ENCODE measurements around the gene USP24. TPM values are rescaled to one million over a fixed set of nuclear protein-coding genes. Genes with fewer than 3 reads are reported as not detected.

USP24 gene
- total and polyA plus RNA-seq, 2 donors (not counting 1 experiment from before 2014, with no cell fraction given) = 18.9 to 152 TPM

- H3K4me3 Mint-ChIP-seq = no peak overlapping the region
- Histone ChIP-seq H3K4me2 (replicated peaks; ENCODE audit: low read depth, low read length, poor library complexity, severe bottlenecking) (no peak overlapping the region), H3K36me3 (replicated peaks in 1 of 2; ENCODE audit: control extremely low read depth in 1 of 2, control insufficient read depth in 1 of 2, extremely low read depth in 1 of 2, insufficient read depth in 2 of 2, low read length in 1 of 2) (peaks cover 10 to 92% of the 10 kb centered on the region in 2 experiments), H3K9ac (ENCODE audit: low read length) (no peak overlapping the region), H3K9me3 (ENCODE audit: control extremely low read depth in 1 of 3, control insufficient read depth in 2 of 3, insufficient read depth in 1 of 3, low read length in 2 of 3) (no peaks in the 10 kb centered on the region), H3K27me3 (replicated peaks in 1 of 4; ENCODE audit: control extremely low read depth in 1 of 4, control insufficient read depth in 3 of 4, insufficient read depth in 4 of 4, low read length in 3 of 4) (no peaks in the 10 kb centered on the region), H2AFZ (ENCODE audit: insufficient read depth, low read depth, low read length, poor library complexity, severe bottlenecking) (no peak overlapping the region), H3K4me1 (ENCODE audit: control insufficient read depth in 2 of 2, insufficient read depth in 2 of 2, low read length in 2 of 2) (no peaks in the 10 kb centered on the region), H4K20me1 (ENCODE audit: control insufficient read depth, insufficient read depth, low read length, poor library complexity, severe bottlenecking) (no peaks in the 10 kb centered on the region), H3K79me2 (ENCODE audit: control insufficient read depth, insufficient read depth, low read length) (no peaks in the 10 kb centered on the region), H3K27ac (ENCODE audit: low read length in 2 of 2) (no peak overlapping the region), H3K4me3 (ENCODE audit: control extremely low read depth in 1 of 5, extremely low read depth in 1 of 5, insufficient read depth in 1 of 5, low read depth in 2 of 5, low read length in 4 of 5) (no peak overlapping the region)
- H3K9me3 Mint-ChIP-seq (ENCODE audit: insufficient read depth) = no peaks in the 10 kb centered on the region
- intact Hi-C loops (cut with micrococcal nuclease) = no loop called here
- ATAC-seq (ENCODE audit: low read depth) (no peak), DNase-seq (no peak)
- CTCF ChIA-PET = interaction anchor here (1.3 kb wide), 1 partner anchor 11 kb away, joined by 3 read pairs; no protein-coding TSS in a partner anchor
- H3K27me3 Mint-ChIP-seq = no peaks in the 10 kb centered on the region
- POLR2A ChIA-PET = no interaction called here
- peak overlapping the region; percentile 12 for H3K27ac Mint-ChIP-seq
- 100% methylated on average over 1 of the region's 1 CpG for WGBS (ENCODE audit: insufficient coverage)
- TF ChIP-seq EZH2 (IDR thresholded peaks at IDR 0.05; ENCODE audit: borderline replicate concordance, insufficient read depth, low read depth, low read length, poor library complexity, severe bottlenecking) = no peak
- no peaks in the 10 kb centered on the region for H3K4me1 Mint-ChIP-seq
These were observed 138.8 kb downstream of the USP24 start for GRCh38 chr1:55076356-55076755.

DNA sequence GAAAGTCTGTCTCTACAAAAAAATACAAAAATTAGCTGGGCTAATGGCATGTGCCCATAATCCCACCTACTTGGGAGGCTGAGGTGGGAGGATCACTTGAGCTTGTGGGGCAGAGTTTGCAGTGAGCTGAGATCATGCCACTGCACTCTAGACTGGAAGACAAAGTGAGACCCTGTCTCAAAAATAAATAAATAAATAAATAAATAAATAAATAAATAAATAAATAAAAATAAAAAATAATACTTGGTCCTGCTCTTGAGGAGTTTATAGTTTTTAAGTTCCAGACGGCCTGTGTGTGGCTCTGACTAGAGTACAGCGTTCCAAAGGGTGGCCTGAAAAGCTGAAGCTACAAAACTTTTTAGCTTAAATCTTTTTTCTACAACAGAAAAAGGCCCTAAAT lies 140.7 kb downstream of the USP24 start:
- H3K9me3 Mint-ChIP-seq (ENCODE audit: insufficient read depth) = no peaks in the 10 kb centered on the region
- CTCF ChIA-PET = interaction anchor here (0.6 kb wide), 1 partner anchor 65 kb away, joined by 3 read pairs; no protein-coding TSS in a partner anchor

More for the DNA sequence above, 140.7 kb downstream of the USP24 start:
- WGBS (ENCODE audit: insufficient coverage) = no CpG with 5 or more reads among the region's 2 CpGs
- POLR2A ChIA-PET = no interaction called here
- TF ChIP-seq EZH2 (IDR thresholded peaks at IDR 0.05; ENCODE audit: borderline replicate concordance, insufficient read depth, low read depth, low read length, poor library complexity, severe bottlenecking) = no peak
- TF ChIP-seq, protein P1, sequence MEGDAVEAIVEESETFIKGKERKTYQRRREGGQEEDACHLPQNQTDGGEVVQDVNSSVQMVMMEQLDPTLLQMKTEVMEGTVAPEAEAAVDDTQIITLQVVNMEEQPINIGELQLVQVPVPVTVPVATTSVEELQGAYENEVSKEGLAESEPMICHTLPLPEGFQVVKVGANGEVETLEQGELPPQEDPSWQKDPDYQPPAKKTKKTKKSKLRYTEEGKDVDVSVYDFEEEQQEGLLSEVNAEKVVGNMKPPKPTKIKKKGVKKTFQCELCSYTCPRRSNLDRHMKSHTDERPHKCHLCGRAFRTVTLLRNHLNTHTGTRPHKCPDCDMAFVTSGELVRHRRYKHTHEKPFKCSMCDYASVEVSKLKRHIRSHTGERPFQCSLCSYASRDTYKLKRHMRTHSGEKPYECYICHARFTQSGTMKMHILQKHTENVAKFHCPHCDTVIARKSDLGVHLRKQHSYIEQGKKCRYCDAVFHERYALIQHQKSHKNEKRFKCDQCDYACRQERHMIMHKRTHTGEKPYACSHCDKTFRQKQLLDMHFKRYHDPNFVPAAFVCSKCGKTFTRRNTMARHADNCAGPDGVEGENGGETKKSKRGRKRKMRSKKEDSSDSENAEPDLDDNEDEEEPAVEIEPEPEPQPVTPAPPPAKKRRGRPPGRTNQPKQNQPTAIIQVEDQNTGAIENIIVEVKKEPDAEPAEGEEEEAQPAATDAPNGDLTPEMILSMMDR (IDR thresholded peaks at IDR 0.05) = no peak
- intact Hi-C loops (cut with micrococcal nuclease) = no loop called here
- H3K9me3 ChIP-seq (ENCODE audit: control extremely low read depth in 1 of 3, control insufficient read depth in 2 of 3, insufficient read depth in 1 of 3, low read length in 2 of 3) = no peaks in the 10 kb centered on the region
- ATAC-seq (ENCODE audit: low read depth) (no peak), DNase-seq (no peak)
- no peak overlapping the region for H3K27ac ChIP-seq (ENCODE audit: low read length in 2 of 2)
- Mint-ChIP-seq H3K27ac (no peak overlapping the region), H3K27me3 (no peaks in the 10 kb centered on the region), H3K4me3 (no peak overlapping the region), H3K4me1 (no peaks in the 10 kb centered on the region)
- no peaks in the 10 kb centered on the region for H4K20me1 ChIP-seq (ENCODE audit: control insufficient read depth, insufficient read depth, low read length, poor library complexity, severe bottlenecking)
- H3K36me3 ChIP-seq (replicated peaks in 1 of 2; ENCODE audit: control extremely low read depth in 1 of 2, control insufficient read depth in 1 of 2, extremely low read depth in 1 of 2, insufficient read depth in 2 of 2, low read length in 1 of 2) = peaks cover 12 to 91% of the 10 kb centered on the region in 2 experiments
- H2AFZ ChIP-seq (ENCODE audit: insufficient read depth, low read depth, low read length, poor library complexity, severe bottlenecking) = no peak overlapping the region
- H3K9ac ChIP-seq (ENCODE audit: low read length) = no peak overlapping the region
- no peaks in the 10 kb centered on the region for H3K79me2 ChIP-seq (ENCODE audit: control insufficient read depth, insufficient read depth, low read length)
- H3K4me2 ChIP-seq (replicated peaks; ENCODE audit: low read depth, low read length, poor library complexity, severe bottlenecking) = no peak overlapping the region
- no peaks in the 10 kb centered on the region for H3K4me1 ChIP-seq (ENCODE audit: control insufficient read depth in 2 of 2, insufficient read depth in 2 of 2, low read length in 2 of 2)
- H3K4me3 ChIP-seq (ENCODE audit: control extremely low read depth in 1 of 5, extremely low read depth in 1 of 5, insufficient read depth in 1 of 5, low read depth in 2 of 5, low read length in 4 of 5) = no peak overlapping the region
- no peaks in the 10 kb centered on the region for H3K27me3 ChIP-seq (replicated peaks in 1 of 4; ENCODE audit: control extremely low read depth in 1 of 4, control insufficient read depth in 3 of 4, insufficient read depth in 4 of 4, low read length in 3 of 4)

Measured in B cell (primary cell).